ENCODE results near the gene RAB27A.

GRCh38 chr15:55241186-55241585, 48.4 kb downstream of the RAB27A start:
- TF ChIP-seq SMC3 (IDR thresholded peaks at IDR 0.05; ENCODE audit: low read depth, low read length) (no peak), REST (IDR thresholded peaks at IDR 0.05; ENCODE audit: low read depth, low read length) (no peak), CTCF (IDR thresholded peaks at IDR 0.05) (no peak)
